Stimulated activated naive B cell treated with anti-CD40 and anti-IgM and Interleukin-4, amounts not matched to agents 10 μg/mL and 1 μg/mL and 100 μg/mL, for 72 hours (primary cell): ENCODE measurements around the gene FGF6.

ENCODE experiments used
- ATAC-seq, 2 donors: fragments of 150-1000 bp; cut with Tn5 transposase; replicated peaks; 2 replicates each; pipeline ENCODE4 v1.10.0; 2021; ENCODE audit warnings: moderate library complexity in 1 of 2
- DNase-seq: peaks from one replicate; pipeline ENCODE4 v3.0.0; 2021
- H3K27ac Mint-ChIP-seq: one replicate; pipeline ENCODE4 v1.8.0; 2022; ENCODE audit warnings: mild to moderate bottlenecking, mixed read lengths
- H3K27me3 Mint-ChIP-seq, 2 donors: one replicate each; pipeline ENCODE4 v1.8.0; 2022; ENCODE audit warnings: mixed read lengths in 2 of 2
- H3K36me3 Mint-ChIP-seq, 2 donors: one replicate each; pipeline ENCODE4 v1.8.0; 2022; ENCODE audit warnings: mixed read lengths in 2 of 2, mild to moderate bottlenecking in 1 of 2
- H3K4me1 Mint-ChIP-seq, 2 donors: one replicate each; pipeline ENCODE4 v1.8.0; 2022; ENCODE audit warnings: mixed read lengths in 2 of 2, mild to moderate bottlenecking in 1 of 2
- H3K4me3 Mint-ChIP-seq, 2 donors: one replicate each; pipeline ENCODE4 v1.8.0; 2022; ENCODE audit warnings: mild to moderate bottlenecking in 2 of 2, mixed read lengths in 2 of 2, moderate library complexity in 1 of 2
- H3K9me3 Mint-ChIP-seq, 2 donors: one replicate each; pipeline ENCODE4 v1.8.0; 2022; ENCODE audit warnings: mixed read lengths in 2 of 2, mild to moderate bottlenecking in 1 of 2

Gene FGF6

GRCh38 chr12:4388662-4389061, 57.0 kb downstream of the FGF6 start:
- no peaks in the 10 kb centered on the region for H3K36me3 Mint-ChIP-seq
- peaks cover 6 to 14% of the 10 kb centered on the region in 2 donors for H3K27me3 Mint-ChIP-seq
- no peak for ATAC-seq
- H3K27ac Mint-ChIP-seq: no peak overlapping the region
- no peak for DNase-seq
- H3K4me1 Mint-ChIP-seq: no peaks in the 10 kb centered on the region
- no peaks in the 10 kb centered on the region for H3K9me3 Mint-ChIP-seq
- H3K4me3 Mint-ChIP-seq: no peak overlapping the region

GRCh38 chr12:4388032-4388431, 57.6 kb downstream of the FGF6 start:
- Mint-ChIP-seq H3K27me3 (peaks cover 6 to 16% of the 10 kb centered on the region in 2 donors), H3K9me3 (no peaks in the 10 kb centered on the region), H3K27ac (no peak overlapping the region), H3K4me1 (peaks cover 0 to 5% of the 10 kb centered on the region in 2 donors), H3K4me3 (no peak overlapping the region), H3K36me3 (no peaks in the 10 kb centered on the region)
- DNase-seq (no peak), ATAC-seq (no peak)

DNA sequence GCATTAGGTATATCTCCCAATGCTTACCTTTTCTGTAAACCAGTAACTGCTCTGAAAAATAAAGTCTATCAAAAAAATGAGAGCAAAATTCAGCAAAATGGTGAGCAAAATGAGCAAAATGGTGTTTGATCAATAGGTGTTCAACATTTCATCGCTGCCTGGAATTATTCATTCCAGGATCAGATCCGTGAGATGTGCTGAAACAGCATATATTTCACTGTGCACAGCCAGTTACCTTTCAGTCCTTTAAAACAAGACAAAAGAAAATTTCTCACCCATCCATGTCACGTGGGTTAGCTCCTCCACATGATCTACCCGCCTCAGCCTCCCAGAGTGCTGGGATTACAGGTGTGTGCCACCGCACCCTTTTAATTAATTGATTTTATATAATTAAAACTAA, 58.0 kb downstream of the FGF6 start:
- Mint-ChIP-seq H3K4me1 (peaks cover 0 to 5% of the 10 kb centered on the region in 2 donors), H3K36me3 (no peaks in the 10 kb centered on the region), H3K4me3 (no peak overlapping the region), H3K9me3 (no peaks in the 10 kb centered on the region), H3K27ac (no peak overlapping the region), H3K27me3 (peaks cover 6 to 20% of the 10 kb centered on the region in 2 donors)
- ATAC-seq (no peak), DNase-seq (no peak)

DNA sequence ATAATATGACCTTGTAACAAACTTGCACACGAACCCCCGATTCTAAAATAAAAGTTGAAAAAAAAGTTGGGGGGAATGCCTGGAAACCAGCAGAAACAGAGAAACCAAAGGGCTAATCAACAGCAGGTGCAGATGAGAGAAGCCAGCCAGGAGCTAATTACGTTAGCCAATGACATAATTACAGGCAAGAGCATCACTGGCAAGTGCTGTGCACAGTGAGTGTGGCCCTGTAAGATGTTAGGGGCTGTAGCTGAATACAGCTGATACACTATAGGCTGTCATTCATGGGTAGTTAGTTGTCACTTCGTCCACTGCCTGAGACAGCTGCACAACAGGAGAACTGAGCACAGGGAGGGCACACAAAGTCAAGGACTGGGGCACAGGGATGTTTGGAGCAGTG, 58.8 kb downstream of the FGF6 start:
- Mint-ChIP-seq H3K36me3 (no peaks in the 10 kb centered on the region), H3K4me1 (peaks cover 0 to 5% of the 10 kb centered on the region in 2 donors), H3K9me3 (no peaks in the 10 kb centered on the region), H3K27ac (no peak overlapping the region), H3K4me3 (no peak overlapping the region), H3K27me3 (peaks cover 4 to 19% of the 10 kb centered on the region in 2 donors)
- DNase-seq (no peak), ATAC-seq (no peak)
